ENCODE measurements around the gene XRCC1.

GRCh38 chr19:43595605-43595998 is 20.3 kb upstream of the XRCC1 start:
- TF ChIP-seq CTCF (IDR thresholded peaks at IDR 0.05 in 2 of 3, conservative IDR thresholded peaks at IDR 0.05 in 1 of 3; ENCODE audit: control insufficient read depth in 2 of 3, extremely low read depth in 1 of 3, insufficient read depth in 1 of 3, low read depth in 3 of 3, low read length in 3 of 3): no peak
- TF ChIP-seq JUND (IDR thresholded peaks at IDR 0.05; ENCODE audit: low read depth, low read length): no peak

All from GM12878 (cell line).